Measurements from ENCODE around the gene NUP43. TPM values are rescaled to one million over a fixed set of nuclear protein-coding genes. Genes with fewer than 3 reads are reported as not detected.

Gene NUP43
- total and polyA plus RNA-seq, 2 of the 13 experiments (the other 11 are each of a cell fraction or from before 2014, with no cell fraction given) = 38.9 to 85.1 TPM

DNA sequence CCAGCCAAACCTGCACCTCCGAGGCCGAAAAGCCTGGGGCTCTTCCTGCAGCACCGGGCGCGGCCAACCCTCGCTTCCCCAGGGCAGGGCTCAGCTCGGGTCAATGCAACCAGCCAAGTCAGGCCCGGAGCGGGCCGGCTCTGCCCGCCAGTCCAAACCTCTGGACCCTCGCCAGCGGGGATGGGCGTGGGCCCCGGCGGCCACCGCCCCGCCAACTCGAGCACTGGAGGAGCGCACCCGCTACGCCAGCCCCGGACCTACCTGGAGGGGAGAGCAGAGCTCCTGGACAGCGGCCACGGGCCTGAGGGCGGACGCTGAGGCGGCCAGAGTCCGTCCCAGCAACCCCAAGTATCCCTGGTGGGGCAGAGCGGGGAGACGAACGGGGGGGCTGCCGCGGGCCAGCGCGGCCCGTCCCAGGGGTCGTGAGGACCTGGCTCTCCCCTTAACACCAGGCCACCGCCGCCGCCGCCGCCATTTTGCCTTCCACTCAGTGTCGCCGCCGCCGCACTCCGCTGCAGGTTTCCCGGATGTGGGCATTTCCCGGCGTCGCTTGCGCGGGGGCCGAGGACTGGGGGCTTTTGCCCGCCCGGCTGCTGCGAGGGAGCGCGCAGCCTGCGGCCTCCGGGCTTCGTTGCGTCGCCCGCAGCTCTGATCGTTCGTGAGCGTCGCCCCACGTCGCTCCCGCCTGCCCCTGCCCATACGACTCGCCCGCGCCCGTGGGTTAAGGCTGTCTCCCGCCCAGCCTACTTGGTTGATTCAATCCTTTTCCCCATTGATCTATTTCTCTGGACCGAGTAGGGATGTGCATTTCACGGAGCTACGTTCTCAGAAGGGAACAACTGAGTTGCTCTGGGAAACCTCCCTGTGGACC lies 28.5 kb downstream of the NUP43 start, which contains the start of gene LATS1 (continued):
- TF ChIP-seq CSRNP2 (CRISPR knock-in tag; conservative IDR thresholded peaks at IDR 0.05; ENCODE audit: low read depth) (no peak; the same call in 1 of the 2 replicates), ZNF878 (CRISPR knock-in tag; IDR thresholded peaks at IDR 0.05) (peak; percentile 97; the same call in 1 of the 2 replicates), ZNF7 (CRISPR knock-in tag; IDR thresholded peaks at IDR 0.05) (peak; percentile 5; the same call in 1 of the 2 replicates), PRDM15 (CRISPR knock-in tag; IDR thresholded peaks at IDR 0.05) (peak; percentile 30; the same call in 1 of the 2 replicates), POLR2AphosphoS5 (IDR thresholded peaks at IDR 0.05; ENCODE audit: low read depth, low read length) (peak; percentile 92), JUND (CRISPR knock-in tag; IDR thresholded peaks at IDR 0.05) (no peak; the same call in 1 of the 2 replicates), ZNF761 (CRISPR knock-in tag; conservative IDR thresholded peaks at IDR 0.05) (peak; percentile 98), ZNF546 (CRISPR knock-in tag; conservative IDR thresholded peaks at IDR 0.05) (peak; percentile 87), POLR2A (IDR thresholded peaks at IDR 0.05; ENCODE audit: insufficient read depth in 1 of 2, low read depth in 2 of 2, low read length in 2 of 2) (peak; percentile 95 to 99), ZNF652 (CRISPR knock-in tag; IDR thresholded peaks at IDR 0.05; ENCODE audit: borderline replicate concordance, low read depth) (no peak; the same call in 1 of the 2 replicates), ZNF292 (CRISPR knock-in tag; IDR thresholded peaks at IDR 0.05; ENCODE audit: borderline replicate concordance, low read depth) (peak; percentile 64), EZH2 (conservative IDR thresholded peaks at IDR 0.05; ENCODE audit: low read depth, low read length) (no peak), NCOA2 (CRISPR knock-in tag; IDR thresholded peaks at IDR 0.05) (peak; percentile 25; the same call in 1 of the 2 replicates), SMARCC2 (IDR thresholded peaks at IDR 0.05) (no peak), FOXC1 (CRISPR knock-in tag; IDR thresholded peaks at IDR 0.05; ENCODE audit: borderline replicate concordance) (peak; percentile 95), ZNF75D (CRISPR knock-in tag; IDR thresholded peaks at IDR 0.05; ENCODE audit: borderline replicate concordance) (no peak; the same call in 1 of the 2 replicates)
- TF ChIP-seq, protein P1, sequence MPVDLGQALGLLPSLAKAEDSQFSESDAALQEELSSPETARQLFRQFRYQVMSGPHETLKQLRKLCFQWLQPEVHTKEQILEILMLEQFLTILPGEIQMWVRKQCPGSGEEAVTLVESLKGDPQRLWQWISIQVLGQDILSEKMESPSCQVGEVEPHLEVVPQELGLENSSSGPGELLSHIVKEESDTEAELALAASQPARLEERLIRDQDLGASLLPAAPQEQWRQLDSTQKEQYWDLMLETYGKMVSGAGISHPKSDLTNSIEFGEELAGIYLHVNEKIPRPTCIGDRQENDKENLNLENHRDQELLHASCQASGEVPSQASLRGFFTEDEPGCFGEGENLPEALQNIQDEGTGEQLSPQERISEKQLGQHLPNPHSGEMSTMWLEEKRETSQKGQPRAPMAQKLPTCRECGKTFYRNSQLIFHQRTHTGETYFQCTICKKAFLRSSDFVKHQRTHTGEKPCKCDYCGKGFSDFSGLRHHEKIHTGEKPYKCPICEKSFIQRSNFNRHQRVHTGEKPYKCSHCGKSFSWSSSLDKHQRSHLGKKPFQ (CRISPR knock-in tag; IDR thresholded peaks at IDR 0.05; ENCODE audit: insufficient replicate concordance) = peak; percentile 97
- TF ChIP-seq, protein P2, sequence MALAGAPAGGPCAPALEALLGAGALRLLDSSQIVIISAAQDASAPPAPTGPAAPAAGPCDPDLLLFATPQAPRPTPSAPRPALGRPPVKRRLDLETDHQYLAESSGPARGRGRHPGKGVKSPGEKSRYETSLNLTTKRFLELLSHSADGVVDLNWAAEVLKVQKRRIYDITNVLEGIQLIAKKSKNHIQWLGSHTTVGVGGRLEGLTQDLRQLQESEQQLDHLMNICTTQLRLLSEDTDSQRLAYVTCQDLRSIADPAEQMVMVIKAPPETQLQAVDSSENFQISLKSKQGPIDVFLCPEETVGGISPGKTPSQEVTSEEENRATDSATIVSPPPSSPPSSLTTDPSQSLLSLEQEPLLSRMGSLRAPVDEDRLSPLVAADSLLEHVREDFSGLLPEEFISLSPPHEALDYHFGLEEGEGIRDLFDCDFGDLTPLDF (CRISPR knock-in tag; IDR thresholded peaks at IDR 0.05) = peak; percentile 82; the same call in 1 of the 2 replicates
- TF ChIP-seq, protein P3, sequence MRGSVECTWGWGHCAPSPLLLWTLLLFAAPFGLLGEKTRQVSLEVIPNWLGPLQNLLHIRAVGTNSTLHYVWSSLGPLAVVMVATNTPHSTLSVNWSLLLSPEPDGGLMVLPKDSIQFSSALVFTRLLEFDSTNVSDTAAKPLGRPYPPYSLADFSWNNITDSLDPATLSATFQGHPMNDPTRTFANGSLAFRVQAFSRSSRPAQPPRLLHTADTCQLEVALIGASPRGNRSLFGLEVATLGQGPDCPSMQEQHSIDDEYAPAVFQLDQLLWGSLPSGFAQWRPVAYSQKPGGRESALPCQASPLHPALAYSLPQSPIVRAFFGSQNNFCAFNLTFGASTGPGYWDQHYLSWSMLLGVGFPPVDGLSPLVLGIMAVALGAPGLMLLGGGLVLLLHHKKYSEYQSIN (CRISPR knock-in tag; IDR thresholded peaks at IDR 0.05; ENCODE audit: borderline replicate concordance) = 0 out of 2 replicates have a peak, but pooled peaks have one; percentile 61

All from HepG2 (cell line).